Urothelium cell line (cell line): Measurements from ENCODE around the gene FMO3.

Source experiments
- DNase-seq: peaks from one replicate; pipeline ENCODE4 v3.0.0; 2011; ENCODE audit warnings: low spot score, mixed read lengths
- FAIRE-seq: peaks from 2 replicates; lab custom pipeline; 2011; peaks lifted over from hg19 to GRCh38; lab: Jason Lieb, UNC

The FMO3 gene

GRCh38 chr1:171090604-171091003 is at the start of gene FMO3:
Gene FMO3, plus strand, starts transcription at chr1:171090905. Its CDS starts 1,754 bp downstream, at chr1:171092659.
- FAIRE-seq, result no peak
- no peak for DNase-seq

- FAIRE-seq (no peak), DNase-seq (no peak)
Observed at GRCh38 chr1:171048014-171048413, 42.7 kb upstream of the FMO3 start.

- no peak for FAIRE-seq
- DNase-seq, result no peak
Observed at GRCh38 chr1:171052977-171053376, 37.7 kb upstream of the FMO3 start.

GRCh38 chr1:171055966-171056643 is 34.6 kb upstream of the FMO3 start:
- DNase-seq, result no peak
- no peak for FAIRE-seq

- FAIRE-seq, result no peak
- no peak for DNase-seq
Observed at GRCh38 chr1:171061425-171062143, 29.1 kb upstream of the FMO3 start.

- no peak for DNase-seq
- no peak for FAIRE-seq
Observed at GRCh38 chr1:171062902-171063301, 27.8 kb upstream of the FMO3 start.

GRCh38 chr1:171075041-171075440 is 15.7 kb upstream of the FMO3 start:
- DNase-seq, result no peak
- no peak for FAIRE-seq

GRCh38 chr1:171081314-171081753 is 9.4 kb upstream of the FMO3 start:
- DNase-seq (no peak), FAIRE-seq (no peak)

- DNase-seq (no peak), FAIRE-seq (no peak)
Observed at GRCh38 chr1:171081763-171082201, 8.9 kb upstream of the FMO3 start.

GRCh38 chr1:171082606-171083005 is 8.1 kb upstream of the FMO3 start:
- no peak for FAIRE-seq
- DNase-seq, result no peak

GRCh38 chr1:171083222-171083621 is 7.5 kb upstream of the FMO3 start:
- FAIRE-seq, result no peak

GRCh38 chr1:171084091-171084490 is 6.6 kb upstream of the FMO3 start:
- FAIRE-seq (no peak), DNase-seq (no peak)

More at GRCh38 chr1:171083222-171083621, 7.5 kb upstream of the FMO3 start:
- DNase-seq, result no peak

GRCh38 chr1:171084870-171085269 is 5.8 kb upstream of the FMO3 start:
- DNase-seq, result no peak
- no peak for FAIRE-seq

- FAIRE-seq (no peak), DNase-seq (no peak)
Observed at GRCh38 chr1:171087896-171088295, 2.8 kb upstream of the FMO3 start.

- DNase-seq, result no peak
- FAIRE-seq, result no peak
Observed at GRCh38 chr1:171103862-171104261, 13.2 kb downstream of the FMO3 start.

- FAIRE-seq, result no peak
- no peak for DNase-seq
Observed at GRCh38 chr1:171107262-171107940, 16.7 kb downstream of the FMO3 start.

GRCh38 chr1:171107969-171108368 is 17.3 kb downstream of the FMO3 start:
- DNase-seq, result no peak
- no peak for FAIRE-seq

- FAIRE-seq (no peak), DNase-seq (no peak)
Observed at GRCh38 chr1:171109966-171110365, 19.3 kb downstream of the FMO3 start.

- FAIRE-seq, result no peak
- no peak for DNase-seq
Observed at GRCh38 chr1:171110621-171111326, 20.1 kb downstream of the FMO3 start.

GRCh38 chr1:171112119-171112518 is 21.4 kb downstream of the FMO3 start:
- DNase-seq, result no peak
- no peak for FAIRE-seq

- no peak for FAIRE-seq
- DNase-seq, result no peak
Observed at GRCh38 chr1:171113382-171113781, 22.7 kb downstream of the FMO3 start.
